ENCODE data around the gene ACOX3. TPM values are rescaled to one million over a fixed set of nuclear protein-coding genes. Genes with fewer than 3 reads are reported as not detected.

ACOX3 gene
- total and polyA plus RNA-seq, 2 of the 8 experiments (the other 6 are each of a cell fraction or from before 2014, with no cell fraction given) = 2.5 to 9.9 TPM

GRCh38 chr4:8374851-8375649 is 65.5 kb downstream of the ACOX3 start:
- no peak overlapping the region for H2AFZ ChIP-seq (ENCODE audit: low read length)
- DNase-seq (ENCODE audit: low read depth in 1 of 2, low spot score in 2 of 2) (no peak), FAIRE-seq (no peak)
- no peak overlapping the region for H3K14ac ChIP-seq (ENCODE audit: insufficient read length)
- no peaks in the 10 kb centered on the region for H3K27me3 ChIP-seq (replicated peaks in 1 of 4; ENCODE audit: control insufficient read depth in 3 of 4, extremely low read depth in 1 of 4, insufficient read depth in 3 of 4, low read length in 3 of 4)
- no peaks in the 10 kb centered on the region for H3K79me2 ChIP-seq (ENCODE audit: control insufficient read depth in 1 of 2, insufficient read depth in 2 of 2, low read length in 2 of 2)
- H2BK120ac ChIP-seq (replicated peaks; ENCODE audit: low read depth, low read length) = no peak overlapping the region
- peaks cover 0 to 6% of the 10 kb centered on the region in 2 experiments for H4K20me1 ChIP-seq (replicated peaks in 1 of 2; ENCODE audit: control insufficient read depth in 1 of 2, insufficient read depth in 2 of 2, low read length in 2 of 2)
- H3K23ac ChIP-seq (ENCODE audit: insufficient read length) = no peak overlapping the region
- CTCF ChIA-PET (ENCODE audit: partially characterized antibody) = interaction anchor here (0.6 to 5.2 kb wide), 14 partner anchors 11 to 219 kb away, joined by 3 to 30 read pairs (median 4); no protein-coding TSS in a partner anchor
- H4K8ac ChIP-seq (ENCODE audit: extremely low read depth, insufficient read depth, low read length) = no peak overlapping the region
- H2AK5ac ChIP-seq (ENCODE audit: low read depth, low read length) = no peak overlapping the region
- no peak overlapping the region for H3K4ac ChIP-seq (replicated peaks; ENCODE audit: insufficient read length, low read depth, low read length)
- 93% methylated on average over 48 of the region's 49 CpGs; no CpG with 5 or more reads in 1 of the 2 experiments for WGBS, 2 experiments (ENCODE audit: extremely low coverage in 1 of 2, insufficient coverage in 1 of 2, insufficient read length in 1 of 2, insufficient replicate concordance in 2 of 2, low coverage in 1 of 2, low lambda C conversion rate in 2 of 2, missing lambda C conversion rate in 1 of 2)
- no peak overlapping the region for H3K18ac ChIP-seq (ENCODE audit: extremely low read depth, low read length)
- H3K4me1 ChIP-seq (replicated peaks in 1 of 4; ENCODE audit: control insufficient read depth in 3 of 4, insufficient read depth in 4 of 4, low read length in 3 of 4) = peaks cover 0 to 5% (median 2%) of the 10 kb centered on the region in 4 experiments; a peak in 3 of 7 replicates
- no peak overlapping the region for H3K4me3 ChIP-seq (ENCODE audit: extremely low read depth in 1 of 4, insufficient read depth in 2 of 4, low read depth in 3 of 4, low read length in 4 of 4)
- no peak overlapping the region for H2BK5ac ChIP-seq (ENCODE audit: low read depth, low read length)
- no peak overlapping the region for H4K5ac ChIP-seq (ENCODE audit: insufficient read length, low read depth, low read length)
- TF ChIP-seq RXRA (IDR thresholded peaks at IDR 0.05; ENCODE audit: insufficient read depth, low read depth, low read length) = no peak
- TF ChIP-seq TAF1 (IDR thresholded peaks at IDR 0.05; ENCODE audit: low read depth, low read length) = no peak
- 0 out of 4 replicates have a peak, but pooled peaks of 1 of the 2 experiments have one; percentile 20 for TF ChIP-seq RAD21 (IDR thresholded peaks at IDR 0.05 in 1 of 2, conservative IDR thresholded peaks at IDR 0.05 in 1 of 2; ENCODE audit: low read depth in 2 of 2, low read length in 2 of 2)
- H3K9ac ChIP-seq (replicated peaks in 1 of 4; ENCODE audit: extremely low read depth in 1 of 4, low read depth in 3 of 4, low read length in 3 of 4) = no peak overlapping the region
- H4K91ac ChIP-seq (replicated peaks; ENCODE audit: insufficient read length, low read length) = no peak overlapping the region
- H3K9me3 ChIP-seq (ENCODE audit: insufficient read depth in 2 of 2, low read depth in 1 of 2, low read length in 1 of 2) = no peaks in the 10 kb centered on the region
- no peak overlapping the region for H2BK20ac ChIP-seq (ENCODE audit: low read length)
- no peak overlapping the region for H3K27ac ChIP-seq (ENCODE audit: low read depth, low read length)
- H2BK12ac ChIP-seq (ENCODE audit: low read depth, low read length) = no peak overlapping the region
- no peak overlapping the region for H3K56ac ChIP-seq (replicated peaks; ENCODE audit: insufficient read length, low read depth, low read length)
- H3K79me1 ChIP-seq (ENCODE audit: low read depth, low read length) = no peaks in the 10 kb centered on the region
- H2BK15ac ChIP-seq (ENCODE audit: low read length) = no peak overlapping the region
- no peaks in the 10 kb centered on the region for H3K36me3 ChIP-seq (ENCODE audit: control insufficient read depth in 2 of 4, insufficient read depth in 4 of 4, low read length in 3 of 4)
- POLR2A ChIA-PET (ENCODE audit: partially characterized antibody) = no interaction called here
- no peak overlapping the region for H3K4me2 ChIP-seq (ENCODE audit: insufficient read depth in 1 of 2, low read depth in 2 of 2, low read length in 2 of 2)
- no peaks in the 10 kb centered on the region for H3K23me2 ChIP-seq (ENCODE audit: low read depth, low read length)
